ENCODE results near the gene SECISBP2.

SECISBP2 gene

GRCh38 chr9:89305868-89306267 is 12.4 kb upstream of the SECISBP2 start:
- Mint-ChIP-seq H3K4me3 (no peak overlapping the region), H3K27ac (no peak overlapping the region)

DNA sequence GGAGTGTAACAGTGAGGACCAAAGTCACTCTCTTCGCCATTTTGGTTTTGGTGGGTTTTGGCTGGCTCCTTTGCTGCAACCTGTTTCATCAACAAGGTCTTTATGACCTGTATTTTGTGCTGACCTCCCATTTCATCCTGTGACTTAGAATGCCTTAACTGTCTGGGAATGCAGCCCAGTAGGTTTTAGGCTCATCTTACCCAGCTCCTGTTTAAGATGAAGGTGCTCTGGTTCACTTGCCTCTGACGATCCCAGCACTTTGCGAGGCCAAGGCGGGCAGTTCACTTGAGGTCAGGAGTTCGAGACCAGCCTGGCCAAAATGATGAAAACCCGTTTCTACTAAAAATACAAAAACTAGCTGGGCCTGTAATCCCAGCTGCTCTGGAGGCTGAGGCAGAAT is 9.1 kb upstream of the SECISBP2 start:
- H3K27ac Mint-ChIP-seq: peak overlapping the region; percentile 100
- peaks cover 27% of the 10 kb centered on the region for H3K36me3 Mint-ChIP-seq (ENCODE audit: low read depth)
- H3K9me3 Mint-ChIP-seq: peaks cover 8% of the 10 kb centered on the region
- DNase-seq: no peak
- peaks cover 45% of the 10 kb centered on the region for H3K4me1 Mint-ChIP-seq
- H3K27me3 Mint-ChIP-seq (ENCODE audit: low read depth, poor library complexity): no peaks in the 10 kb centered on the region
- TF ChIP-seq, protein P1, sequence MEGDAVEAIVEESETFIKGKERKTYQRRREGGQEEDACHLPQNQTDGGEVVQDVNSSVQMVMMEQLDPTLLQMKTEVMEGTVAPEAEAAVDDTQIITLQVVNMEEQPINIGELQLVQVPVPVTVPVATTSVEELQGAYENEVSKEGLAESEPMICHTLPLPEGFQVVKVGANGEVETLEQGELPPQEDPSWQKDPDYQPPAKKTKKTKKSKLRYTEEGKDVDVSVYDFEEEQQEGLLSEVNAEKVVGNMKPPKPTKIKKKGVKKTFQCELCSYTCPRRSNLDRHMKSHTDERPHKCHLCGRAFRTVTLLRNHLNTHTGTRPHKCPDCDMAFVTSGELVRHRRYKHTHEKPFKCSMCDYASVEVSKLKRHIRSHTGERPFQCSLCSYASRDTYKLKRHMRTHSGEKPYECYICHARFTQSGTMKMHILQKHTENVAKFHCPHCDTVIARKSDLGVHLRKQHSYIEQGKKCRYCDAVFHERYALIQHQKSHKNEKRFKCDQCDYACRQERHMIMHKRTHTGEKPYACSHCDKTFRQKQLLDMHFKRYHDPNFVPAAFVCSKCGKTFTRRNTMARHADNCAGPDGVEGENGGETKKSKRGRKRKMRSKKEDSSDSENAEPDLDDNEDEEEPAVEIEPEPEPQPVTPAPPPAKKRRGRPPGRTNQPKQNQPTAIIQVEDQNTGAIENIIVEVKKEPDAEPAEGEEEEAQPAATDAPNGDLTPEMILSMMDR (IDR thresholded peaks at IDR 0.05): no peak
- peak overlapping the region; percentile 95 for H3K4me3 Mint-ChIP-seq

More at GRCh38 chr9:89305868-89306267, 12.4 kb upstream of the SECISBP2 start:
- Mint-ChIP-seq H3K27me3 (ENCODE audit: low read depth, poor library complexity) (no peaks in the 10 kb centered on the region), H3K36me3 (ENCODE audit: low read depth) (peaks cover 36% of the 10 kb centered on the region), H3K9me3 (peaks cover 8% of the 10 kb centered on the region), H3K4me1 (peaks cover 28% of the 10 kb centered on the region)
- no peak for DNase-seq
- TF ChIP-seq, protein P1 (IDR thresholded peaks at IDR 0.05): no peak

DNA sequence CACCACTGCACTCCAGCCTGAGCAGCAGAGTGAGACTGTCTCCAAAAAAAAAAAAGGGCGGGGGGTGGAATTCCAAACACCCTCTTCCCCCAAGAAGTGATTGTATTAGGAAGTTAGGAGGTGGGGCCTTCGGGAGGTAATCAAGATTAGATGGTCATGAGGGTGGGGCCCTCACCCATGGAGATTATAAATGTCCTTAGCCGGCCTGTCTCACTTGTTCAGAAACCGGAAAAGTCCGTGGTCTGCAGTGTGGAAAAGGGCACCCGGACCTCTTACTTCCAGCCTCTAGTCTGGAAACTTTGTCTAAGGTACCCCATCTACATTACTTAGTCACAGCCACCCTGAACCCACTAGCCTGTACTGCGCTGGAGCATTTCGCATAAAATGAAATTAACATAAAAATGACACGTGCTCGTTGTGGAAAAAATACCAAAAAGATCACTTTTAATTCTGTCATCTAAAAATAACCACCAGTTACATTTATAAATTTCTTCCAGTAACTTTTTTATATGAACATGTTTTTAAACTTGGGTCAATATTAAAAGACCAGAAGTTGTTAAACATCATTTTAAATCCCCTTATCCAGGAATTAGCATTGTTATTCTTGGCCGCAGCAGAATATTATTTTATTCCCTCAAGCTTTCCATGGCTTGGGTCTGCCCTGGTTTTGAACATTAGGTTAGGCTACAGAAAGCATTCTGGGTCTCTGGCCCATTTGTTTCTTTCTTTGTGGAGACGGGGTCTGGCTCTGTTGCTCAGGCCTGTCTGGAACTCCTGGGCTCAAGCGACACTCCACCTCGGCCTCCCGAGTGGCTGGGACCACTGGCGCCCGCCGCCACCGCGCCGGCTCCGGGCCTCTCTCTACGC is 8.5 kb upstream of the SECISBP2 start:
- H3K27me3 Mint-ChIP-seq (ENCODE audit: low read depth, poor library complexity): no peaks in the 10 kb centered on the region
- H3K4me3 Mint-ChIP-seq: peak overlapping the region; percentile 95
- peak overlapping the region; percentile 100 for H3K27ac Mint-ChIP-seq
- peaks cover 25% of the 10 kb centered on the region for H3K36me3 Mint-ChIP-seq (ENCODE audit: low read depth)
- peaks cover 5% of the 10 kb centered on the region for H3K9me3 Mint-ChIP-seq
- no peak for DNase-seq
- H3K4me1 Mint-ChIP-seq: peaks cover 47% of the 10 kb centered on the region
- TF ChIP-seq, protein P1 (IDR thresholded peaks at IDR 0.05): no peak

- TF ChIP-seq, protein P1 (IDR thresholded peaks at IDR 0.05): no peak
- Mint-ChIP-seq H3K4me3 (peak within 1 kb of the TSS; percentile 95), H3K27me3 (ENCODE audit: low read depth, poor library complexity) (no peaks in the 10 kb centered on the region), H3K36me3 (ENCODE audit: low read depth) (peaks cover 22% of the 10 kb centered on the region), H3K4me1 (peaks cover 53% of the 10 kb centered on the region), H3K27ac (peak within 1 kb of the TSS; percentile 100), H3K9me3 (no peaks in the 10 kb centered on the region)
- DNase-seq: peak; percentile 100
Measured at GRCh38 chr9:89310475-89311345, 7.6 kb upstream of the SECISBP2 start, which contains the start of gene CKS2. TSS of gene CKS2 (plus strand) at chr9:89311195. CDS start at chr9:89311293, 98 bp downstream.

GRCh38 chr9:89311346-89312221 is 6.7 kb upstream of the SECISBP2 start:
- Mint-ChIP-seq H3K36me3 (ENCODE audit: low read depth) (peaks cover 26% of the 10 kb centered on the region), H3K27ac (peak overlapping the region; percentile 100), H3K27me3 (ENCODE audit: low read depth, poor library complexity) (no peaks in the 10 kb centered on the region), H3K9me3 (no peaks in the 10 kb centered on the region), H3K4me1 (peaks cover 61% of the 10 kb centered on the region), H3K4me3 (peak overlapping the region; percentile 95)
- TF ChIP-seq, protein P1 (IDR thresholded peaks at IDR 0.05): no peak
- peak; percentile 57 for DNase-seq

Data from nephron progenitor cell (in vitro differentiated cells).